ENCODE results near the gene SLC12A8.

The SLC12A8 gene

DNA sequence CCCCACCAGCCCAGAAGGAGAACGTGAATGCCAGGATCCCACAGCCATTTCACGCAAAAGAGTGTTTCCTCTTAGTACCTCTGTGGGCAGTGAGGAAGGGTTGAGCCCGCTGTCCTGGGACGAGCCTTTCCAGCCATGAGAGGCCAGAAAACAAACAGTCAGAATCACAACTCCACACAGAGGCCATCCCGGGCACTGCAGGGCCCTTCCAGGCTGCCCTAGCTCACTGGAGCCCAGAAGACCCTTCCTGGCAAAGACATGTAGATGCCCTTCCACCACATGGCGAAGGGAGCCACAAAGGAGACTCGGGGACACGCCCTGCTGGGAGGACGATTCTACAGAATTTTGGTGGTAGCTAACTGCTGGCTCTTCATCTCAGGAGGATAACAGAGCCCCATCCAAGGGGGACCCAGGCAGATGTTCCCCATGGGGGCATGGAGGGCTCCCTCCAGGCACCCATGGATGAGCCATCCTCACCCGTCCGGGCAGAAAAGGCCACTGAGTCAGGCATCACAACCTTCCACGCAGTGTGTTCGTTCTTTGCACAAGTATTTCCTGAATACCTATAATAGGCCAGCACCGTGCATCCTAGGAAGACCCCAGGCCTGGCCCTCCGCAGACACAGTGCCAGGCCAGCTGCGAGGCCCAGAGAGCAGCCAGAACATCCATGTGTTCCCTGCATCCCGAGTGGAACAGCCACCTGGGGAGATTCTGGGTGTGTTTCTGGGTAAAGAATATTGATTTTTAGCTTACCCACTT lies 47.2 kb downstream of the SLC12A8 start:
- Histone ChIP-seq H3K4me2 (ENCODE audit: low read depth, low read length) (no peak overlapping the region), H3K79me2 (ENCODE audit: low read length) (no peaks in the 10 kb centered on the region), H3K27ac (ENCODE audit: low read length) (no peak overlapping the region), H3K9me3 (replicated peaks; ENCODE audit: insufficient read depth, low read length) (no peaks in the 10 kb centered on the region), H3K4me3 (ENCODE audit: low read length) (no peak overlapping the region), H3K27me3 (replicated peaks; ENCODE audit: insufficient read depth, low read length) (no peaks in the 10 kb centered on the region), H2AFZ (ENCODE audit: low read length) (no peak overlapping the region), H3K36me3 (replicated peaks; ENCODE audit: insufficient read depth, low read length) (no peaks in the 10 kb centered on the region), H3K4me1 (ENCODE audit: low read length) (no peaks in the 10 kb centered on the region), H3K9ac (ENCODE audit: low read length) (no peak overlapping the region), H3K9me2 (replicated peaks; ENCODE audit: insufficient read depth, low read length) (no peaks in the 10 kb centered on the region), H4K20me1 (ENCODE audit: insufficient read depth, low read length) (no peaks in the 10 kb centered on the region), H3F3A (ENCODE audit: insufficient read depth, low read length) (no peaks in the 10 kb centered on the region)
- DNase-seq: no peak
- TF ChIP-seq EZH2 (optimal IDR thresholded peaks at IDR 0.05; ENCODE audit: low read depth, low read length): no peak
- TF ChIP-seq, protein P1, sequence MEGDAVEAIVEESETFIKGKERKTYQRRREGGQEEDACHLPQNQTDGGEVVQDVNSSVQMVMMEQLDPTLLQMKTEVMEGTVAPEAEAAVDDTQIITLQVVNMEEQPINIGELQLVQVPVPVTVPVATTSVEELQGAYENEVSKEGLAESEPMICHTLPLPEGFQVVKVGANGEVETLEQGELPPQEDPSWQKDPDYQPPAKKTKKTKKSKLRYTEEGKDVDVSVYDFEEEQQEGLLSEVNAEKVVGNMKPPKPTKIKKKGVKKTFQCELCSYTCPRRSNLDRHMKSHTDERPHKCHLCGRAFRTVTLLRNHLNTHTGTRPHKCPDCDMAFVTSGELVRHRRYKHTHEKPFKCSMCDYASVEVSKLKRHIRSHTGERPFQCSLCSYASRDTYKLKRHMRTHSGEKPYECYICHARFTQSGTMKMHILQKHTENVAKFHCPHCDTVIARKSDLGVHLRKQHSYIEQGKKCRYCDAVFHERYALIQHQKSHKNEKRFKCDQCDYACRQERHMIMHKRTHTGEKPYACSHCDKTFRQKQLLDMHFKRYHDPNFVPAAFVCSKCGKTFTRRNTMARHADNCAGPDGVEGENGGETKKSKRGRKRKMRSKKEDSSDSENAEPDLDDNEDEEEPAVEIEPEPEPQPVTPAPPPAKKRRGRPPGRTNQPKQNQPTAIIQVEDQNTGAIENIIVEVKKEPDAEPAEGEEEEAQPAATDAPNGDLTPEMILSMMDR (IDR thresholded peaks at IDR 0.05; ENCODE audit: low read length): no peak
- TF ChIP-seq EZH2phosphoT487 (IDR thresholded peaks at IDR 0.05; ENCODE audit: low read length): no peak

GRCh38 chr3:125163739-125164601 lies 48.6 kb downstream of the SLC12A8 start:
- Histone ChIP-seq H3K27me3 (replicated peaks; ENCODE audit: insufficient read depth, low read length) (no peaks in the 10 kb centered on the region), H3K9ac (ENCODE audit: low read length) (no peak overlapping the region), H3K36me3 (replicated peaks; ENCODE audit: insufficient read depth, low read length) (no peaks in the 10 kb centered on the region), H4K20me1 (ENCODE audit: insufficient read depth, low read length) (no peaks in the 10 kb centered on the region), H3K27ac (ENCODE audit: low read length) (no peak overlapping the region), H3F3A (ENCODE audit: insufficient read depth, low read length) (no peaks in the 10 kb centered on the region), H3K79me2 (ENCODE audit: low read length) (no peaks in the 10 kb centered on the region), H3K9me3 (replicated peaks; ENCODE audit: insufficient read depth, low read length) (no peaks in the 10 kb centered on the region), H3K4me3 (ENCODE audit: low read length) (no peak overlapping the region), H3K4me2 (ENCODE audit: low read depth, low read length) (no peak overlapping the region), H3K4me1 (ENCODE audit: low read length) (no peaks in the 10 kb centered on the region), H3K9me2 (replicated peaks; ENCODE audit: insufficient read depth, low read length) (no peaks in the 10 kb centered on the region), H2AFZ (ENCODE audit: low read length) (no peak overlapping the region)
- no peak for TF ChIP-seq EZH2phosphoT487 (IDR thresholded peaks at IDR 0.05; ENCODE audit: low read length)
- TF ChIP-seq EZH2 (optimal IDR thresholded peaks at IDR 0.05; ENCODE audit: low read depth, low read length): no peak
- TF ChIP-seq, protein P1 (IDR thresholded peaks at IDR 0.05; ENCODE audit: low read length): no peak
- no peak for DNase-seq

- no peaks in the 10 kb centered on the region for H3K4me1 ChIP-seq (ENCODE audit: low read length)
- no peak overlapping the region for H3K9ac ChIP-seq (ENCODE audit: low read length)
- TF ChIP-seq, protein P1 (IDR thresholded peaks at IDR 0.05; ENCODE audit: low read length): no peak
- TF ChIP-seq EZH2phosphoT487 (IDR thresholded peaks at IDR 0.05; ENCODE audit: low read length): no peak
- TF ChIP-seq EZH2 (optimal IDR thresholded peaks at IDR 0.05; ENCODE audit: low read depth, low read length): no peak
- no peak overlapping the region for H3K27ac ChIP-seq (ENCODE audit: low read length)
- no peaks in the 10 kb centered on the region for H3K9me2 ChIP-seq (replicated peaks; ENCODE audit: insufficient read depth, low read length)
- no peaks in the 10 kb centered on the region for H3K79me2 ChIP-seq (ENCODE audit: low read length)
- H3K36me3 ChIP-seq (replicated peaks; ENCODE audit: insufficient read depth, low read length): no peaks in the 10 kb centered on the region
- H3K9me3 ChIP-seq (replicated peaks; ENCODE audit: insufficient read depth, low read length): no peaks in the 10 kb centered on the region
- no peak for DNase-seq
- no peaks in the 10 kb centered on the region for H3F3A ChIP-seq (ENCODE audit: insufficient read depth, low read length)
- no peaks in the 10 kb centered on the region for H3K27me3 ChIP-seq (replicated peaks; ENCODE audit: insufficient read depth, low read length)
- no peak overlapping the region for H3K4me2 ChIP-seq (ENCODE audit: low read depth, low read length)
- H2AFZ ChIP-seq (ENCODE audit: low read length): no peak overlapping the region
- no peak overlapping the region for H3K4me3 ChIP-seq (ENCODE audit: low read length)
- H4K20me1 ChIP-seq (ENCODE audit: insufficient read depth, low read length): no peaks in the 10 kb centered on the region
Observed at GRCh38 chr3:125161607-125162219, 50.8 kb downstream of the SLC12A8 start.
